ENCODE data around the gene CDKL1.

DNA sequence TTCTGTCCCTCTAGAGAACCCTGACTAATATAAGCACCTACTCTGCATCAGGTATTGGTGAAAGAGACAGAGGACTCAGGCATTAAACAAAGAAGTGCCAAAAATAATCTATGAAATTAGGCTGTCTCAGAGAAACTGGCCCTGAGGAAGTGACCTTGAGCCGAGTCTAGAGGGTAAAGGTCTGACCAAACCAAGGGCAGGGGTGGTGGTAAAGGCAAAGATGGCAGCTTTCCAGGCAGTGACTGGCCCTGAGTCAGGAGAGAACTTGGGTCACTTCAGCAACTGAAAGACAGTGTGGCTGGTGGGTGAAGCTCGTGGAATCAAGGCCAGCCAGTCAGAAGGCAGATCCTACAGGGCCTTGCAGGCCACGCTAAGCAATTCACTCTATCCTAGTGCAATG, 30.6 kb downstream of the CDKL1 start:
- no peak for TF ChIP-seq POLR2A (IDR thresholded peaks at IDR 0.05)
- TF ChIP-seq, protein P1, sequence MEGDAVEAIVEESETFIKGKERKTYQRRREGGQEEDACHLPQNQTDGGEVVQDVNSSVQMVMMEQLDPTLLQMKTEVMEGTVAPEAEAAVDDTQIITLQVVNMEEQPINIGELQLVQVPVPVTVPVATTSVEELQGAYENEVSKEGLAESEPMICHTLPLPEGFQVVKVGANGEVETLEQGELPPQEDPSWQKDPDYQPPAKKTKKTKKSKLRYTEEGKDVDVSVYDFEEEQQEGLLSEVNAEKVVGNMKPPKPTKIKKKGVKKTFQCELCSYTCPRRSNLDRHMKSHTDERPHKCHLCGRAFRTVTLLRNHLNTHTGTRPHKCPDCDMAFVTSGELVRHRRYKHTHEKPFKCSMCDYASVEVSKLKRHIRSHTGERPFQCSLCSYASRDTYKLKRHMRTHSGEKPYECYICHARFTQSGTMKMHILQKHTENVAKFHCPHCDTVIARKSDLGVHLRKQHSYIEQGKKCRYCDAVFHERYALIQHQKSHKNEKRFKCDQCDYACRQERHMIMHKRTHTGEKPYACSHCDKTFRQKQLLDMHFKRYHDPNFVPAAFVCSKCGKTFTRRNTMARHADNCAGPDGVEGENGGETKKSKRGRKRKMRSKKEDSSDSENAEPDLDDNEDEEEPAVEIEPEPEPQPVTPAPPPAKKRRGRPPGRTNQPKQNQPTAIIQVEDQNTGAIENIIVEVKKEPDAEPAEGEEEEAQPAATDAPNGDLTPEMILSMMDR (IDR thresholded peaks at IDR 0.05), result no peak

Data from esophagus squamous epithelium (tissue), 4 donors.